Middle frontal gyrus (tissue), 1 donor: ENCODE data around the gene OPCML.

Experiments used
- DNase-seq: peaks from one replicate; pipeline ENCODE4 v3.0.0-alpha.2; 2015; ENCODE audit warnings: low spot score; ENCODE audit errors: extremely low spot score

Gene OPCML

DNA sequence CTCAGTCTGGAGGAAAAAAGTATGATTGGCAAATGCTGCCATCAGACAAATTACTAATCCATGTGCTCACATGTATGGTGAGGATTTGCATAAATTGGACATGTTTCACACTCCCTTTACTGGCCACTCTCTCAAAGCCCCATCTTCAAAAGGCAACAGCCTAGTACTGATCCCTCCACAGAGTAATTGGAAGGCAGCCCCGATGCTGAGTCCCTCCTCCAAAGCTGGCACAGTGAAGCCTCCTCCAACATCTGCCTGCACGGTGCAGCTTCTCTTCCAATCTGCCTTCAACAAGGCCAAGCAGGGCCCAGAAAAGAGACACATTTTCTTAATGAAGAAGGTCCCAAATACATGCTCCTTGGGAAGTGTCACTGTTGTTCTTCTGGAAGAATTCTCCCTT lies 350.6 kb downstream of the OPCML start:
- no peak for DNase-seq

DNA sequence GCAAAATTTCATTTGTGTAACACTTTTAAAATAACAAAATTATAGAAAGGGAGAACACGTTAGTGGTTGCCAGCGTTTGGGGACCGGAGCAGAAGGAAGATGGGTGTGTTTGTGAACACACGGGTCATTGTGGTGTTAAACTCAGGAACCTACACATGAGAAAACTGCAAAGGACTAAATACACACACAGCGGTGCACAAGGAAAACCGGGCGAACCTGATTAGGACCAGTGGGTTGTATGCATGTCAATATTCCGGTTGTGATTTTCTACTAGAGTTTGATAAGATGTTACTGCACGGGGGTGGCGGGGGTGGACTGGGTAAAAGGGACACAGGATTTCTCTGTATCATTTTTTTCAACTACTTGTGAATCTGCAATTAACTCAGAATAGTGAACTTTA lies 351.2 kb downstream of the OPCML start:
- no peak for DNase-seq

DNA sequence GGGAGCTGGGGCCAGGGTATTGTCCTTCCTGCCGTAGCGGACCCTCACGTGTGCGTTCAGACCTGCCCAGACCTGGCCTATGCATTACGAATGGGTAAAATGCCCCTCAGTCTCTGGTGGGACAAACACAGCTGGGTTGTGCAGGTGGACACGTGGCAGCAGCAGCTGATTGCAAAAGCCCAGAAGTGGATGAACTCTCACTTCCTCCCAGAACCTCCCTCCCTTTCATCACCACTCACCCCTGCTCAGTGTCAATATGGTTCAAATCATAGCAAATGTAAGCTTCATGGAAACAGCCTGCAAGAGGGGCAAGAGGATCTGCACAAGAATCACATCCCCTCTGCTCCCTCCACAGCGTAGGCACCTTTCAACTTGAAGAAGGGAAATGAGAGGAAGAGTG lies 352.1 kb downstream of the OPCML start:
- no peak for DNase-seq

- no peak for DNase-seq
These were observed 355.6 kb downstream of the OPCML start for GRCh38 chr11:133176748-133177147.

- DNase-seq: no peak
These were observed 357.2 kb downstream of the OPCML start for GRCh38 chr11:133175103-133175502.

DNA sequence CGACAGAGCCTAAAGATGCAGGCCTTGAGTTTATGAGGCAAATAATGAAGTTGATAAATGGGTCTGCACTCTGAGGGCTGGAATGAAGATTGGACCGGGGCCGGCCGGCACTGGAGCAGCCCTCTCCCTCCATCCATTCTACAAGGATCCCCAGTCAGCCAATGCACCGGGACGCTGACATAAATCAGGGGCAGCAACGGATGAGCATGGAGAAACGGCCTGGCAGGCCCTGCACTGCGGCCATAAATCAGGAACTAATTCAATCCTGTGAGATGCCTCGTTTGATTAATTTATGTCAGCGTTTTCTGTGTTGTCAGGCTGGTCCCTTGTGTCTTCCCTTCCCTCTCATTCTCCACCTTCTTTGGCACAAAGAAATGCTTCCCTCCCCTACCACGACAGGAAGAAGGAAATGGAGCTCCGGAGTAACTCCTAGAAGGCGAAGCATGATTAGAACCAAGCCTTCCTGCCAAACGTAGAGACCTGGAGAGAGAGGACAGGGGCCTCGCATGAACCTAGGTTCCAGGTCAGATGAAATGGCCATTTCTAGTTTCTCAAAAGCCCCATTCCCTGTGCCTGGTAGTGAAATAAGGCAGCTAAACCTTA lies 358.4 kb downstream of the OPCML start:
- no peak for DNase-seq

DNA sequence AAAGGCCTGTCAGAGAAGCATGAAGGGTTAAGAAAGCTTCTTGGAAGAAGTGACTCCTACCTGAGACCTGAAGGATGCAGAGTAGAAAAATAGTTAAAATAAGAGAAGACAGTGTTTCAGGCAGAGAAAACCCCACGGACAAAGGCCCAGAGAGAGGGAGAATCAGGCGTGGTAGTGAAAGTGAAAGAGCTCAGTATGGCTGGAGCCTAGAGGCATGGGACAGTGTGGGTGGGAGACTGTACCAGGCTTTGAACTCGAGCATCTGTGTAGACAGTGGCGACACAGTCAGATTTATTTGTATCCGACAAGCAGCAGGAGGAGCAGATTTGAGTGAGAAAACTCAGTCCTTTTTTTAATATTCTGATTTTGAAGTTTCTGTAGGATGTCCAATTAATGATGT lies 360.0 kb downstream of the OPCML start:
- no peak for DNase-seq

GRCh38 chr11:133171374-133171773 lies 360.9 kb downstream of the OPCML start:
- DNase-seq: no peak

GRCh38 chr11:133168016-133168415 lies 364.3 kb downstream of the OPCML start:
- DNase-seq: no peak

- DNase-seq: no peak
These were observed 365.6 kb downstream of the OPCML start for GRCh38 chr11:133166662-133167061.

DNA sequence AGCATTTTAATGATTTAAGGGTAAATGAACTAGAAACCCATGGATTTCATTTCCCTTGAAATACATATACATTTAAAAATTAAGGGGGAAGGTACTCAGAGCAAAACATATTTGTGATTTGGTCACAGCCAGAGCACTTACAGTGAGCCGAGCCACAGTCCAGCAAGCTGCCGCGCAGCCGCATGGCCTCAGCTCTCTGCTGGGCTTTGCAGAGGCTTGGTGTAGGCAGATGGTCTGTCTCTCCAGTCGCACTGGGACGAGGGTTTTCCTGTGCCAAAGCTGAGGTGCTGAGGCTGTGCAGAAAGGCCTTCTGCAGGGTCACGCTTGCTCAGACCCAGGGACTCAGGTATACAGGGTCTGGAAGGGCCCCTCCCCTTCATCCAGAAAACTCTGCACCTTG lies 367.3 kb downstream of the OPCML start:
- DNase-seq: no peak

DNA sequence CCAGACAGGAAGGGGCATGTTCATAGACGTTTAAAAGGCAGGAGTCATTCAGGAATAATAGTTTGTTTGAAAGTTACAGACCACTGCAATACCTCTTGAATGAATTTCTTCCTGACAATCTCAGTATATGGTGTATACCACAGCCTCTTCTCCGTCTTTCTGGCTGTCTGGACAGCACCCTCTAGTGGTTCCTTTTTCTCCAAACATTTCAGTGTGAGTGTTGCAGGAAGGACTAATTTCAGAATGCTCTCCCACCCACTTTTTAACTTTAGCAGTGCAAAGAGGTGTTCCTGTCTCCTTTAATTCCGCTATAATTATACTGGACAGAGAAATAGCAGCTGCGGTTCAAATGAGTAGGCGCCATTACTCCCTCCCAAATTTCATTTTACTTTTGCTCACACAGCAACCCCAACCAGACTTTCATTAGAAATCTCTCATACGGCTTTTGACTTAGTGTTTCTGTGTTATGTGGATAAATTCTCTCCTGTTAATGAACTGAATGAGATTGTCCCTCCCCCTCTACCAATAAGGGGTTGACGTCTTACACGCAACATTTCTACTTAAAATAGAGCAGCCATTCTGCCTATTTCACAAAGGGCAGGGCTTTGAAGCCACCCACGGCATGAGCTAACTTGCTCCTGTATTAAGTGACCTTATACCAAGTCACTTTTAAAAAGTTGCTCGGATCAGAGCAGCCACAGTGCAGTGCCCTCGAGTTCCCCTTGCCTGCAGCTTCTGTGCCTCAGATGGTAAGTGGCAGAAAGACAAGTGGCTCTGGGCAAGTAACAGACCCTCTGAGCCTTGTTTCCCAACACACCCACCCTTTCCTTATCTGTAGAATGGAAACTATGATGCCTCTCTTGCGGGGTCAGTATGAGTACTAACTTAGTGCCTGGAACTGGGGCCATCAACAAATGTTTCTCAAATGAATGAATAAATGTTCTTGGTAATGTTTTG lies 368.6 kb downstream of the OPCML start:
- no peak for DNase-seq

DNA sequence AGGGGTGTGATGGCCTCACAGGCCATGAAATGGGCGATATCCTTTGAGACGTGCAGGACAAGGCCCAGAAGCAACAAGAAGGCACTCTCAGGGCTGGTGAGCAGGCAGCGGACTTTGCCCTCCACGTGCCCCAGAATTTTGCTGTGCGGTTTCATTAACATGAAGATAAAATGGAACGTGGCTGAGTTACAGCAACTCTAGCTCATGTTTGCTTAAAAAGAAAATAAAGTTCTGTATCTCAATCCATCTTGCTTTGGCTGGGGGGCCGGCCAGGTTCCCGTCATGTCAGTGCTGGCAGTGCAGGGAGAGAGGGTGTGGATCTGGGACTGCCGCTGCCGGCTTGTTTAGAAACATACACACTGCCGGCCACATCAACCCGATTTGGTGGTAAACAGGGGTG lies 370.1 kb downstream of the OPCML start:
- DNase-seq: no peak

- DNase-seq: no peak
These were observed 371.5 kb downstream of the OPCML start for GRCh38 chr11:133160754-133161153.

GRCh38 chr11:133156986-133157745 lies 375.1 kb downstream of the OPCML start:
- no peak for DNase-seq

DNA sequence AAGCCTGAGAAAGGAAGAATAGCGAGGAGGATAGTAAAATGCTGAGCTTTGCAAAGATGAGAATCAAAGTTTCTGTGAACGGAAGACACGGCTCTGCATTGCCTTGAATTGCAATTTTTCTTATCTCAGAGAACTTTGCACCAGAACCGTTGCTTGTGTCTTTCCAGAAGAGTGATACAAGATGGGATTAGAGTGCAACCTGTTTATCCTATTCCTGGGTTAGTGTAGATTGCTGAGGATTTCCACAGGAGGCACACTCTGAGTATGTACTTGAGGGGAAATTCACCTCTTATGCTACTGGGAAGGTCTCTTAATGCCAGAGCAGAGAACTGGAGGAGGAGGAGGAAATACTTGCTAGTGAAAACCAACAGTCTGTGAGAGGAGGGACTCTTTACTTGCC lies 377.5 kb downstream of the OPCML start:
- no peak for DNase-seq

DNA sequence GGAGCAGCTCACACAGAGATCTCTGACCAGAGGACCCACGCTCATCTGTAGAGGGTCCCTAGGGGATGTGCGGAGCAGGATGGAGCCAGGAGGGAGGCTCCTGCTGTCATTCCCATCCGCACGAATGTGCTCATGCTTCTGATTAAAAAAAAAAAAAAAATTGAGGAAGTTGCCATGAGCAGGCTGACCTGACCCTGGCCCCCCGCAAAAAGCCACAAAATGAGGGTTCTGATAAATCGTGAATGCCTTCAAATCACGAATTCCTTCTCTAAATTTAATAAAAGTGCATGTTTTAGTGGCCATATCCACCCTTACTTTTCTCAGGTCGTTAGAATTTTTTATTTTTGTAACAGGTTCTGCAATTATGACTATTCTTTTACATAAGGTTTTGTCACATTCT lies 378.2 kb downstream of the OPCML start:
- DNase-seq: no peak

- DNase-seq: peak; percentile 36
These were observed 379.3 kb downstream of the OPCML start for GRCh38 chr11:133153031-133153430.

DNA sequence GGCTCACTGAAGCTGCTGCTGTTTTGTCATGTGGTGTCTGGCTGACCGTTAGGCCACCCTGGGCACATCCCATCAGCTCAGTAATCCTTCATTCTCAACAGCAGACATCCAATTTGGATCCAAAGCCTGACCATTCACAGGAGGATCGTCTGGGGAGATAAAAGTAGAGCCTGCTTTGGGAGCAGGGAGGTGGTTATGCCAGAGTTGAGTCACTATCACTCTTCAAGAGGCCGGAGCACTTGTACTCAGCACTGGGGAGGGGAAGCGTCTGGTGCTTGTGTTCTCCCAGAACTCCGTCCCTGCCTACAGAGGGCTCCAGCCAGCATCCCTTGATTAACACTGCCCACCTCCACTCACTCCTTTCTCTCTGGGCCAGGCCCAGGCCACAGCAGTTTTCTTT lies 382.6 kb downstream of the OPCML start:
- no peak for DNase-seq

- DNase-seq: no peak
These were observed 384.7 kb downstream of the OPCML start for GRCh38 chr11:133147625-133148024.

DNA sequence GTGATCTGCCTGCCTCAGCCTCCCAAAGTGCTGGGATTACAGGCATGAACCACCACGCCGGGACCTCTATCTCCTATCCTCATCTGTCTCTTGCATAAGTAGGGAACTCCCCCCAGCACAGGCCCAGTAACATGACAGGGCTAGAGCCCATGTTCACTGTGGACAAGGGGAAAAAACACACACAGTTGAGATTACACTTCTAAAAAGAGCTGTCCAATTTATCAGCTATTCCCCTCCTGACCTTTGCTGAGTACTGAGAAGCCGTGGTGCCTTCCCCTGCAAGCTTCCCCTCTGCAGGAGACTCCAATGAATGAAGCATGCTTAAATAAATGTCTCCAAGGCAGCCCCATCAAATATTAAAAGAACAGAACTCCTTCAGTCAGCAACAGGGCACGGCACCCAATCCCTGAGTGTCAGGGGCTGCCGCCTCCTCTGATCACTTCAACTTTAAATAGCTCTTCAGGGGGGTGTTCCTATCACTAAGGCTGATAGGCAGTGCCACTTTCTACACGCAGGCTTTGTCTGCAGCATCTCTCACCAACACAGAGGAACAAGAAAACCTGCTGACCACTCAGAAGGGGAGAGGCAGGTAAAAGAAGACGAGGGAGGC lies 385.5 kb downstream of the OPCML start:
- no peak for DNase-seq

DNA sequence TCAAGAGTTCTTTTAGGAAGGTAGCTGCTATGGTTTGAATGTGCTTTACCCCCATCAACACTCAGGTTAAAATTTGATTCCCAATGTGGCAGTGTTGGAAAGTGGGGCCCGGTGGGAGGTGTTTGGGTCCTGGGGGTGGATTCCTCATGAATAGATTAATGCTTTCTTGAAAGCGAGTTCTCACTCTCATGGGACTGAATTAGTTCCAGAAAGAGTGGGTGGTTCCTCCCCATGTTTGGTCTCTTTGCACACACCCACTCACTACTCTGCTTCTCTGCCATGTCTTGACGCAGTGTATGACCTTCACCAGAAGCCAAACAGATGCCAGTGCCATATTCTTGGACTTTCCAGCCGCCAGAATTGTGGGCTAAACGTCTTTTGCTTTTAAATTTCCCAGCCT lies 394.4 kb downstream of the OPCML start:
- DNase-seq: peak; percentile 37
